H9 (cell line): ENCODE results near the gene CNIH1. TPM values are rescaled to one million over a fixed set of nuclear protein-coding genes. Genes with fewer than 3 reads are reported as not detected.

Experiments used
- DNase-seq: peaks from one replicate; pipeline ENCODE4 v3.0.0-alpha.2; 2017
- H2AFZ ChIP-seq: one replicate; pipeline ENCODE4 v1.6.1; 2013; ENCODE audit warnings: mild to moderate bottlenecking, low read length, control low read depth, moderate library complexity
- H2AK5ac ChIP-seq: 2 replicates; pipeline ENCODE4 v1.6.1; 2013; ENCODE audit warnings: low read length, control low read depth, mixed read lengths; ENCODE audit not compliant: insufficient read length
- H2BK120ac ChIP-seq: one replicate; pipeline ENCODE4 v1.6.1; 2013; ENCODE audit warnings: low read depth, mild to moderate bottlenecking, low read length, control low read depth, inconsistent platforms; ENCODE audit not compliant: poor library complexity, severe bottlenecking
- H2BK12ac ChIP-seq: 2 replicates; pipeline ENCODE4 v1.6.1; 2013; ENCODE audit warnings: low read length, control low read depth, mixed read lengths, low read depth; ENCODE audit not compliant: insufficient read length
- H2BK15ac ChIP-seq: 2 replicates; pipeline ENCODE4 v1.6.1; 2013; ENCODE audit warnings: low read depth, low read length, control low read depth
- H2BK20ac ChIP-seq: one replicate; pipeline ENCODE4 v1.6.1; 2013; ENCODE audit warnings: low read depth, mild to moderate bottlenecking, low read length, control low read depth, inconsistent platforms; ENCODE audit not compliant: poor library complexity, severe bottlenecking
- H2BK5ac ChIP-seq: 2 replicates; pipeline ENCODE4 v1.6.1; 2013; ENCODE audit warnings: low read length, control low read depth, mixed read lengths; ENCODE audit not compliant: insufficient read length
- H3K14ac ChIP-seq: 2 replicates; pipeline ENCODE4 v1.6.1; 2013; ENCODE audit warnings: low read length, control low read depth; ENCODE audit not compliant: insufficient read depth
- H3K18ac ChIP-seq: 2 replicates; pipeline ENCODE4 v1.6.1; 2013; ENCODE audit warnings: low read depth, mild to moderate bottlenecking, mixed read lengths, low read length, control low read depth; ENCODE audit not compliant: insufficient read length
- H3K23ac ChIP-seq: 2 replicates; pipeline ENCODE4 v1.6.1; 2013; ENCODE audit warnings: low read length, control low read depth, mixed read lengths, low read depth; ENCODE audit not compliant: insufficient read length
- H3K23me2 ChIP-seq: 2 replicates; pipeline ENCODE4 v1.6.1; 2013; ENCODE audit warnings: low read depth, mild to moderate bottlenecking, mixed read lengths, low read length, control low read depth; ENCODE audit not compliant: insufficient read length, poor library complexity, severe bottlenecking
- H3K27ac ChIP-seq: 2 replicates; pipeline ENCODE4 v1.5.1; 2013; ENCODE audit warnings: low read length, control low read depth, mixed read lengths, low read depth; ENCODE audit not compliant: insufficient read length
- H3K27me3 ChIP-seq: 2 replicates; pipeline ENCODE4 v1.6.1; 2013; ENCODE audit warnings: low read length, control low read depth, inconsistent platforms; ENCODE audit not compliant: insufficient read depth
- H3K4ac ChIP-seq: 2 replicates; pipeline ENCODE4 v1.6.1; 2013; ENCODE audit warnings: low read depth, mild to moderate bottlenecking, control low read depth, inconsistent platforms, low read length, moderate library complexity
- H3K4me1 ChIP-seq: 2 replicates; pipeline ENCODE4 v1.6.1; 2013; ENCODE audit warnings: low read length, control low read depth, inconsistent platforms; ENCODE audit not compliant: insufficient read depth
- H3K4me2 ChIP-seq: 2 replicates; pipeline ENCODE4 v1.6.1; 2013; ENCODE audit warnings: low read length, control low read depth, mixed read lengths; ENCODE audit not compliant: insufficient read length, insufficient read depth
- H3K56ac ChIP-seq: 2 replicates; pipeline ENCODE4 v1.6.1; 2013; ENCODE audit warnings: low read depth, mild to moderate bottlenecking, mixed read lengths, low read length, control low read depth; ENCODE audit not compliant: insufficient read length
- H3K79me1 ChIP-seq: 2 replicates; pipeline ENCODE4 v1.6.1; 2013; ENCODE audit warnings: low read depth, mild to moderate bottlenecking, moderate library complexity, low read length, control low read depth, inconsistent platforms; ENCODE audit not compliant: insufficient read depth, poor library complexity, severe bottlenecking
- H3K79me2 ChIP-seq: 2 replicates; pipeline ENCODE4 v1.6.1; 2013; ENCODE audit warnings: low read length, control low read depth, inconsistent platforms; ENCODE audit not compliant: insufficient read depth
- H3K9ac ChIP-seq: 2 replicates; pipeline ENCODE4 v1.6.1; 2013; ENCODE audit warnings: low read length, control low read depth, mixed read lengths; ENCODE audit not compliant: insufficient read length; ENCODE audit errors: extremely low read depth
- H3K9me3 ChIP-seq: one replicate; pipeline ENCODE4 v1.6.1; 2013; ENCODE audit warnings: low read depth, low read length, inconsistent platforms; ENCODE audit not compliant: control insufficient read depth
- H3T11ph ChIP-seq: one replicate; pipeline ENCODE4 v1.6.1; 2013; ENCODE audit warnings: mild to moderate bottlenecking, low read length, control low read depth, inconsistent platforms
- H4K20me1 ChIP-seq: one replicate; pipeline ENCODE4 v1.6.1; 2013; ENCODE audit not compliant: control insufficient read depth, insufficient read length, insufficient read depth
- H4K5ac ChIP-seq: 2 replicates; pipeline ENCODE4 v1.6.1; 2013; ENCODE audit warnings: low read depth, mild to moderate bottlenecking, mixed read lengths, low read length, control low read depth; ENCODE audit not compliant: insufficient read length
- H4K8ac ChIP-seq: replicated peaks from 2 replicates; pipeline ENCODE4 v1.6.1; 2013; ENCODE audit warnings: low read length, control low read depth, mixed read lengths, low read depth; ENCODE audit not compliant: insufficient read length
- H4K91ac ChIP-seq: 2 replicates; pipeline ENCODE4 v1.6.1; 2013; ENCODE audit warnings: low read depth, mild to moderate bottlenecking, moderate library complexity, mixed read lengths, low read length, control low read depth; ENCODE audit not compliant: insufficient read length
- H3K27ac Mint-ChIP-seq, 3 experiments: 2 replicates in 2 of 3; 3 replicates in 1 of 3; pipeline ENCODE4 v1.8.0; 2020 to 2021; ENCODE audit warnings: mixed read lengths in 3 of 3, mild to moderate bottlenecking in 1 of 3, moderate library complexity in 1 of 3
- H3K27me3 Mint-ChIP-seq: 2 replicates; pipeline ENCODE4 v1.8.0; 2021; ENCODE audit warnings: low read depth, mild to moderate bottlenecking, moderate library complexity, mixed read lengths
- H3K36me3 Mint-ChIP-seq, 3 experiments: 2 replicates in 2 of 3; 3 replicates in 1 of 3; pipeline ENCODE4 v1.8.0; 2020 to 2021; ENCODE audit warnings: low read depth in 3 of 3, mixed read lengths in 3 of 3; ENCODE audit not compliant: insufficient read depth in 1 of 3
- H3K4me1 Mint-ChIP-seq, 2 experiments: 2 replicates each; pipeline ENCODE4 v1.8.0; 2020; ENCODE audit warnings: mixed read lengths in 2 of 2
- H3K4me3 Mint-ChIP-seq, 2 experiments: 2 replicates in 1 of 2; 3 replicates in 1 of 2; pipeline ENCODE4 v1.8.0; 2020 to 2021; ENCODE audit warnings: mild to moderate bottlenecking in 2 of 2, mixed read lengths in 2 of 2, moderate library complexity in 1 of 2
- H3K9me3 Mint-ChIP-seq, 2 experiments: 2 replicates in 1 of 2; 3 replicates in 1 of 2; pipeline ENCODE4 v1.8.0; 2020; ENCODE audit warnings: mild to moderate bottlenecking in 2 of 2, mixed read lengths in 2 of 2, moderate library complexity in 1 of 2
- WGBS: extraction: QIAGEN DNeasy Blood & Tissue Kit; methylation state at CpG from one replicate; pipeline ENCODE4 v1.1.7; 2013; ENCODE audit warnings: missing lambda C conversion rate, low lambda C conversion rate, mixed read lengths; ENCODE audit not compliant: insufficient read length; ENCODE audit errors: extremely low coverage; 5-methylcytosine and 5-hydroxymethylcytosine counted together
- total RNA-seq: library from RNA; stranded (reverse); gene quantifications from 2 replicates; pipeline ENCODE4 v1.2.1, GENCODE V29; 2021
- TF ChIP-seq, protein P1 (sequence below): fragments of 200-600 bp; sonication (generic); conservative IDR thresholded peaks from 3 replicates; pipeline ENCODE4 v1.8.0; 2021; ENCODE audit warnings: antibody characterized with exemption, mild to moderate bottlenecking

The CNIH1 gene
- total RNA-seq, 1 experiment from 2014 or later: 99.3 TPM

DNA sequence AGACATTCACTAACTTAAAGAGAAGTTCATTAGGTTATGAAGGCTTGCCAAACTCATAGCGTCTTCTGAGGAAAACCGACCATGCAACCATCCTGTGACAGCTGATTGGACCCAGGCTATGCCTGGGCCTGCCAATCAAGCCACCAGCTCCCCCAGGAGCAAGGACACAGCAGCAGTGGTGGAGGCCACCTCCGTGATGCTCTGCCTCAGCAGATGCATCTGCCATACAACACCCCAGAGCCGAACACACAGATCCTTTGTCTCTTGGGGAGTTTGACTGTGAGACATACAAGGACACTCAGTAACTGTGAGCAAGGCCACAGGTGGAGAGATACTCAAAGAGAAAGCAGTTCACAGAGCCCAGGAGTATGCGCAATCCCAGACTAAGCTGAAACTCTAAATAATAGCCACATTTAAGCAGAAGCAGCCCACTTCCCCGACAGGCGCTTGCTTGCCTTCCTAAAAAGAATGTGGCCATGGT lies 10.0 kb upstream of the CNIH1 start:
- H3K27ac ChIP-seq: no peak overlapping the region
- no peak overlapping the region for H2BK15ac ChIP-seq
- Mint-ChIP-seq H3K4me1 (peaks cover 4 to 8% of the 10 kb centered on the region in 2 experiments), H3K9me3 (no peaks in the 10 kb centered on the region), H3K27ac (no peak overlapping the region), H3K36me3 (no peaks in the 10 kb centered on the region), H3K27me3 (no peaks in the 10 kb centered on the region), H3K4me3 (no peak overlapping the region)
- no peaks in the 10 kb centered on the region for H3K79me2 ChIP-seq
- no peak overlapping the region for H4K5ac ChIP-seq
- H2BK120ac ChIP-seq: no peak overlapping the region
- H3K4ac ChIP-seq: no peak overlapping the region
- no peaks in the 10 kb centered on the region for H4K20me1 ChIP-seq
- H2BK12ac ChIP-seq: no peak overlapping the region
- H3K79me1 ChIP-seq: no peaks in the 10 kb centered on the region
- H4K8ac ChIP-seq: no peak overlapping the region
- no peak for DNase-seq
- H2AFZ ChIP-seq: no peak overlapping the region
- H2BK5ac ChIP-seq: no peak overlapping the region
- H3K9me3 ChIP-seq: no peaks in the 10 kb centered on the region
- TF ChIP-seq, protein P1, sequence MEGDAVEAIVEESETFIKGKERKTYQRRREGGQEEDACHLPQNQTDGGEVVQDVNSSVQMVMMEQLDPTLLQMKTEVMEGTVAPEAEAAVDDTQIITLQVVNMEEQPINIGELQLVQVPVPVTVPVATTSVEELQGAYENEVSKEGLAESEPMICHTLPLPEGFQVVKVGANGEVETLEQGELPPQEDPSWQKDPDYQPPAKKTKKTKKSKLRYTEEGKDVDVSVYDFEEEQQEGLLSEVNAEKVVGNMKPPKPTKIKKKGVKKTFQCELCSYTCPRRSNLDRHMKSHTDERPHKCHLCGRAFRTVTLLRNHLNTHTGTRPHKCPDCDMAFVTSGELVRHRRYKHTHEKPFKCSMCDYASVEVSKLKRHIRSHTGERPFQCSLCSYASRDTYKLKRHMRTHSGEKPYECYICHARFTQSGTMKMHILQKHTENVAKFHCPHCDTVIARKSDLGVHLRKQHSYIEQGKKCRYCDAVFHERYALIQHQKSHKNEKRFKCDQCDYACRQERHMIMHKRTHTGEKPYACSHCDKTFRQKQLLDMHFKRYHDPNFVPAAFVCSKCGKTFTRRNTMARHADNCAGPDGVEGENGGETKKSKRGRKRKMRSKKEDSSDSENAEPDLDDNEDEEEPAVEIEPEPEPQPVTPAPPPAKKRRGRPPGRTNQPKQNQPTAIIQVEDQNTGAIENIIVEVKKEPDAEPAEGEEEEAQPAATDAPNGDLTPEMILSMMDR: no peak
- no peak overlapping the region for H3K56ac ChIP-seq
- H4K91ac ChIP-seq: no peak overlapping the region
- H3K4me2 ChIP-seq: no peak overlapping the region
- no peak overlapping the region for H3K9ac ChIP-seq
- H3K18ac ChIP-seq: no peak overlapping the region
- H2BK20ac ChIP-seq: no peak overlapping the region
- H2AK5ac ChIP-seq: no peak overlapping the region
- H3K23ac ChIP-seq: no peak overlapping the region
- no CpG with 5 or more reads among the region's 7 CpGs for WGBS
- H3T11ph ChIP-seq: no peak overlapping the region
- no peak overlapping the region for H3K14ac ChIP-seq
- no peaks in the 10 kb centered on the region; the same call in 1 of the 2 replicates for H3K27me3 ChIP-seq
- H3K4me1 ChIP-seq: no peaks in the 10 kb centered on the region
- H3K23me2 ChIP-seq: no peaks in the 10 kb centered on the region
